GM19099 (cell line): ENCODE data around the gene RPS25.

Experiments
- POLR2A ChIP-seq: IDR thresholded peaks from 3 replicates; pipeline ENCODE4 v1.6.1; 2011; ENCODE audit warnings: low read depth; ENCODE audit not compliant: insufficient read length; ENCODE audit errors: extremely low read depth

The RPS25 gene

GRCh38 chr11:119018074-119018938 lies at the start of gene RPS25, which contains the start of gene TRAPPC4:
RPS25 (minus strand) TSS chr11:119018343; CDS start chr11:119018284, 59 bp downstream.
TRAPPC4 (plus strand) TSS chr11:119018766; CDS start chr11:119018796, 30 bp downstream.
- peak; percentile 94 for TF ChIP-seq POLR2A

GRCh38 chr11:119067371-119068222 lies 49.5 kb upstream of the RPS25 start, which contains the start of gene VPS11:
VPS11 (plus strand) TSS chr11:119067818; CDS start chr11:119067824, 6 bp downstream.
- TF ChIP-seq POLR2A: peak; percentile 90

GRCh38 chr11:119065369-119065768 lies 47.2 kb upstream of the RPS25 start:
- no peak for TF ChIP-seq POLR2A

GRCh38 chr11:119062779-119063178 lies 44.6 kb upstream of the RPS25 start:
- no peak for TF ChIP-seq POLR2A

- no peak for TF ChIP-seq POLR2A
These were observed 43.1 kb upstream of the RPS25 start for GRCh38 chr11:119061256-119061655.

GRCh38 chr11:119057000-119057769 lies 39.0 kb upstream of the RPS25 start, which contains the start of gene HYOU1:
HYOU1 (minus strand) TSS chr11:119057205; CDS start chr11:119056160, 1,045 bp downstream.
- peak; percentile 81 for TF ChIP-seq POLR2A

- TF ChIP-seq POLR2A: no peak
These were observed 38.4 kb upstream of the RPS25 start for GRCh38 chr11:119056421-119056999.

GRCh38 chr11:119055901-119056300 lies 37.8 kb upstream of the RPS25 start:
- TF ChIP-seq POLR2A: no peak

GRCh38 chr11:119054418-119054817 lies 36.3 kb upstream of the RPS25 start:
- no peak for TF ChIP-seq POLR2A

- no peak for TF ChIP-seq POLR2A
These were observed 34.1 kb upstream of the RPS25 start for GRCh38 chr11:119052163-119052814.

GRCh38 chr11:119051440-119052162 lies 33.5 kb upstream of the RPS25 start:
- TF ChIP-seq POLR2A: peak; percentile 20

- no peak for TF ChIP-seq POLR2A
These were observed 30.9 kb upstream of the RPS25 start for GRCh38 chr11:119049081-119049480.

GRCh38 chr11:119048644-119049043 lies 30.5 kb upstream of the RPS25 start:
- TF ChIP-seq POLR2A: no peak
